Common myeloid progenitor, CD34-positive (primary cell): ENCODE measurements around the gene FBXL16.
A peak's percentile ranks its signal among the peaks of the same experiment; 100 is the strongest.

Experiments
- CTCF ChIA-PET: fragments of 350-600 bp; sonication (Branson Sonifier 250); formaldehyde crosslinking; loops from one replicate; lab custom pipeline; 2021; ENCODE audit warnings: antibody characterized with exemption; lab: Charles Lee
- POLR2A ChIA-PET: fragments of 350-600 bp; sonication (Branson Sonifier 250); formaldehyde crosslinking; loops from one replicate; lab custom pipeline; 2021; ENCODE audit warnings: antibody characterized with exemption; lab: Charles Lee
- DNase-seq, 3 donors: peaks; one replicate each; pipeline versions ENCODE4 v3.0.0 to v3.0.0-alpha.2; 2013
- H3K27ac ChIP-seq, 2 experiments: 1 replicate in 1 of 2; 2 replicates in 1 of 2; pipeline ENCODE4 v1.7.0; 2013; ENCODE audit warnings: inconsistent platforms in 2 of 2, low read length in 2 of 2, mild to moderate bottlenecking in 2 of 2, low read depth in 1 of 2, moderate library complexity in 1 of 2; ENCODE audit not compliant: severe bottlenecking in 2 of 2, insufficient read depth in 1 of 2, poor library complexity in 1 of 2
- H3K27me3 ChIP-seq, 5 experiments: replicated peaks in 2 of 5; 1 replicate in 3 of 5; 2 replicates in 2 of 5; pipeline versions ENCODE4 v1.6.1 to v1.7.0; 2013; ENCODE audit warnings: low read length in 4 of 5, mild to moderate bottlenecking in 2 of 5, moderate library complexity in 2 of 5, inconsistent platforms in 1 of 5; ENCODE audit not compliant: insufficient read depth in 5 of 5, control insufficient read depth in 4 of 5
- H3K36me3 ChIP-seq, 4 experiments: 1 replicate in 2 of 4; 2 replicates in 2 of 4; pipeline versions ENCODE4 v1.6.1 to v1.7.0; 2013; ENCODE audit warnings: low read length in 3 of 4, control low read depth in 1 of 4, mild to moderate bottlenecking in 1 of 4; ENCODE audit not compliant: control insufficient read depth in 4 of 4, insufficient read depth in 4 of 4
- H3K4me1 ChIP-seq, 4 experiments: 1 replicate in 3 of 4; 2 replicates in 1 of 4; pipeline versions ENCODE4 v1.6.1 to v1.7.1; 2013; ENCODE audit warnings: low read length in 3 of 4, mild to moderate bottlenecking in 3 of 4, control low read depth in 1 of 4, inconsistent platforms in 1 of 4, moderate library complexity in 1 of 4; ENCODE audit not compliant: control insufficient read depth in 4 of 4, insufficient read depth in 4 of 4; ENCODE audit errors: control extremely low read depth in 1 of 4
- H3K4me3 ChIP-seq, 7 experiments: 1 replicate in 4 of 7; 2 replicates in 3 of 7; pipeline versions ENCODE4 v1.5.1 to v1.7.0; 2013; ENCODE audit warnings: mild to moderate bottlenecking in 7 of 7, low read length in 6 of 7, moderate library complexity in 6 of 7, inconsistent platforms in 2 of 7, low read depth in 2 of 7, control low read depth in 1 of 7; ENCODE audit not compliant: insufficient read depth in 4 of 7, control insufficient read depth in 1 of 7; ENCODE audit errors: extremely low read depth in 1 of 7
- H3K9me3 ChIP-seq, 5 experiments: 1 replicate in 4 of 5; 2 replicates in 1 of 5; pipeline versions ENCODE4 v1.6.1 to v1.7.1; 2013; ENCODE audit warnings: low read length in 4 of 5, mild to moderate bottlenecking in 2 of 5, inconsistent platforms in 1 of 5, low read depth in 1 of 5, moderate library complexity in 1 of 5; ENCODE audit not compliant: control insufficient read depth in 4 of 5, insufficient read depth in 2 of 5; ENCODE audit errors: control extremely low read depth in 1 of 5
- WGBS: methylation state at CpG from one replicate; pipeline ENCODE4 v1.1.5; 2013; ENCODE audit not compliant: insufficient coverage; 5-methylcytosine and 5-hydroxymethylcytosine counted together

FBXL16 gene

DNA sequence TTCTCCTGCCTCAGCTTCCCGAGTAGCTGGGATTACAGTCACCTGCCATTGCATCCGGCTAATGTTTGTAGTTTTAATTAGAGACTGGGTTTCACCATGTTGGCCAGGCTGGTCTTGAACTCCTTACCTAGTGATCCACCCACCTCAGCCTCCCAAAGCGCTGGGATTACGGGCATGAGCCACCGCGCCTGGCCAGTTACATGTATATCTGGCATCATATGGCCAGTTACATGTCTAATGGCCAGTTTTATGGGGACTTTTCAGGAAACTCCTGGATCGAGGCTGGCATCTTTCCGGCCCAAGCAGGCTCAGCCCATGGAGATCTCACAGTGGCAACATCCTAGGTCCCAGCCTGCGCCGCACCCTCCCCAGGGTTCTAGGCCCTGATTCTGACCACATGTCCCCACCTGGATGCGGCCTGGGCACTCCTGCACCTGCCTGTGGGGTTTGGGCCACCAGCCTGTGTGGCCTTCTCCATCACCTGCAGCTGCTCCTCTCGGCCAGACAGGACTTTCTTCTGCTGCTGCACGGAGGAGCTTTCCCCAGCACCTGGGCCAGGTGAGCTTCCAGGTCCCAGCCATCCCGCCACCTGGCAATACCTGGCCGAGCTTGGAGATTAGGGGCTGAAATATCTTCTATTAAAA is 36.5 kb upstream of the FBXL16 start:
- H3K4me1 ChIP-seq: peaks cover 0 to 35% (median 31%) of the 10 kb centered on the region in 4 experiments
- peaks cover 0 to 7% (median 1%) of the 10 kb centered on the region in 4 experiments for H3K36me3 ChIP-seq
- H3K4me3 ChIP-seq: no peak overlapping the region
- DNase-seq: no peak
- ChIA-PET POLR2A (no interaction called here), CTCF (interaction anchor here (0.7 to 5.0 kb wide), 9 partner anchors 13 to 553 kb away, joined by 3 to 46 read pairs (median 4); no protein-coding TSS in a partner anchor)
- no peak overlapping the region for H3K27ac ChIP-seq
- 96% methylated on average over 14 of the region's 15 CpGs for WGBS
- H3K9me3 ChIP-seq: no peaks in the 10 kb centered on the region
- H3K27me3 ChIP-seq: no peaks in the 10 kb centered on the region

GRCh38 chr16:740764-741505 is 35.3 kb upstream of the FBXL16 start, which contains the start of gene CIAO3:
TSS of gene CIAO3 (minus strand) at chr16:740997. CDS start at chr16:740985, 12 bp downstream.
- Histone ChIP-seq H3K36me3 (peaks cover 0 to 18% (median 11%) of the 10 kb centered on the region in 4 experiments), H3K27ac (peak within 1 kb of the TSS; percentile 40 to 86), H3K4me1 (peaks cover 0 to 41% (median 34%) of the 10 kb centered on the region in 4 experiments), H3K4me3 (peak within 1 kb of the TSS; percentile 64 to 97 (median 87)), H3K27me3 (no peaks in the 10 kb centered on the region), H3K9me3 (no peaks in the 10 kb centered on the region)
- POLR2A ChIA-PET: interaction anchor here (1.5 kb wide), 1 partner anchor 14 kb away, joined by 4 read pairs; the partner anchor contains the start of genes CCDC78 and HAGHL
- CTCF ChIA-PET: interaction anchor here (0.6 to 2.1 kb wide), 13 partner anchors 10 to 554 kb away, joined by 3 to 6 read pairs (median 3); partner anchors contain the start of gene ANTKMT
- WGBS: under 1% methylated on average over 72 of the region's 79 CpGs
- peak; percentile 89 to 93 (median 93) for DNase-seq

GRCh38 chr16:740459-740763 is 34.8 kb upstream of the FBXL16 start:
- ChIA-PET CTCF (interaction anchor here (0.6 to 2.1 kb wide), 9 partner anchors 10 to 41 kb away, joined by 3 to 6 read pairs (median 3); partner anchors contain the start of gene ANTKMT), POLR2A (interaction anchor here (1.5 kb wide), 1 partner anchor 14 kb away, joined by 4 read pairs; the partner anchor contains the start of genes CCDC78 and HAGHL)
- WGBS: 0% methylated on average over 20 of the region's 22 CpGs
- Histone ChIP-seq H3K9me3 (no peaks in the 10 kb centered on the region), H3K27me3 (no peaks in the 10 kb centered on the region), H3K27ac (peak overlapping the region; percentile 40 to 86), H3K36me3 (peaks cover 0 to 23% (median 15%) of the 10 kb centered on the region in 4 experiments), H3K4me1 (peaks cover 0 to 41% (median 33%) of the 10 kb centered on the region in 4 experiments), H3K4me3 (peak overlapping the region; percentile 62 to 97 (median 87))
- no peak for DNase-seq

GRCh38 chr16:739560-740458 is 34.2 kb upstream of the FBXL16 start:
- H3K27ac ChIP-seq: peak overlapping the region; percentile 40 to 86

DNA sequence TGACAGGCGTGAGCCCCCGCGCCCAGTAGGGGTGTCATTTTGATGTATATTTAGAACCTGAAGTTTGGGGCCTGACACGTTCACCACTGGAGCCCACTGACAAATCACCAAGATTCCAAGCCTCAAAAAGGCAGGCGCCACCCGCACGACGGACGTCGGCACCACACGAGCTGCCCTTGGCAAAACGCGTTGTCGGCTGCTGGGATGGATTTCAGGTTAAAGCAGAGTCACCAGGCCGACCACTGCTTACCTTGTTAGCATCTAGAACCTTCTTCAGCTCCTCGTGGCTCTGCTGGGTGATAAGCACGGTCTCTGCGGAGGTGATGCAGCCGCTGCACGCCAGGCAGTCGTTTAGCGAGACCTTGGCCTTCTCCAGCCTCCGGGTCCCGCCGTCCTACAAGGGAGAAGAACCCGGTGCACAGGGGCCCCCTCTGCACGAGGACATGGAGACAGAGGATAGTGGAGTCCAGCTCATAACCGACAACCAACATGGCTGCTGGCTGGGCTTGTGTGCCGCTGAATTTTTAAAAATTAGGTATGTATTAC is 31.4 kb upstream of the FBXL16 start:
- H3K27ac ChIP-seq: peak overlapping the region in 1 of 2 experiments; percentile 64
- 93% methylated on average over 28 of the region's 29 CpGs for WGBS
- DNase-seq: no peak
- H3K27me3 ChIP-seq: no peaks in the 10 kb centered on the region
- H3K4me1 ChIP-seq: peaks cover 0 to 41% (median 33%) of the 10 kb centered on the region in 4 experiments
- ChIA-PET POLR2A (interaction anchor here (1.2 kb wide), 1 partner anchor 8 kb away, joined by 3 read pairs; no protein-coding TSS in a partner anchor), CTCF (interaction anchor here (1.0 to 1.6 kb wide), 4 partner anchors 16 to 25 kb away, joined by 3 to 4 read pairs (median 3); partner anchors contain the start of gene ANTKMT)
- H3K36me3 ChIP-seq: peaks cover 3 to 55% (median 42%) of the 10 kb centered on the region in 4 experiments
- no peaks in the 10 kb centered on the region for H3K9me3 ChIP-seq
- peak overlapping the region in 3 of 7 experiments; percentile 48 to 60 (median 48) for H3K4me3 ChIP-seq

More at GRCh38 chr16:739560-740458, 34.2 kb upstream of the FBXL16 start:
- ChIA-PET CTCF (interaction anchor here (0.6 to 2.1 kb wide), 10 partner anchors 11 to 42 kb away, joined by 3 to 6 read pairs (median 3); partner anchors contain the start of gene ANTKMT), POLR2A (interaction anchor here (1.5 kb wide), 1 partner anchor 13 kb away, joined by 4 read pairs; the partner anchor contains the start of genes CCDC78 and HAGHL)
- Histone ChIP-seq H3K4me1 (peaks cover 0 to 41% (median 33%) of the 10 kb centered on the region in 4 experiments), H3K36me3 (peaks cover 0 to 29% (median 19%) of the 10 kb centered on the region in 4 experiments), H3K27me3 (no peaks in the 10 kb centered on the region), H3K9me3 (no peaks in the 10 kb centered on the region), H3K4me3 (peak overlapping the region; percentile 62 to 97 (median 87))
- WGBS: 57% methylated on average over 38 of the region's 38 CpGs
- no peak for DNase-seq

DNA sequence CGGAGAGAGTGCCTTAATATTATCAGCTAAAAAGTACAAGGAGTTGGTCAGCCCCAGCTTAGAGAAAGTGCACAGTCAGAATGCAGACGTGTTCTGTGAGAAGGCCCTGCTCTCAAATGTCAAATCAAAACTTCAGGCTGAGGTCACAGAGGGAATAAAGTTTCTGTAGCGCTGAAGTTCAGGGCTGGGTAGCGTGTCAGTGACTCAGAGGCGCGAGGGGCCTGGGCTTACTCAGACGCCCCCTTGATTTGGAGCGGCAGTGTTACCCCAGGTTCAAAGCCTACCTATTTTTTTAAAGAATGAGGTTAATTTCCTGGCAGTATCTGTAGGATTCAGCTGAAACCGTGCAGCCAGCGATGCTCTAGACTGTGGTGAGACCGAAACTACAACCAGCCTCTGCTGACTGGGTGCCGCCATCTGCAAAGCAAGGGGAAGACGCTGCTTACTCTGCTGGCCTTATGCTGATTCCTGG is 30.4 kb upstream of the FBXL16 start:
- CTCF ChIA-PET: interaction anchor here (0.6 to 1.6 kb wide), 7 partner anchors 9 to 1412 kb away, joined by 3 to 5 read pairs (median 3); partner anchors contain the start of genes ANTKMT, CCDC78 and HAGHL
- Histone ChIP-seq H3K4me3 (no peak overlapping the region), H3K27me3 (no peaks in the 10 kb centered on the region), H3K9me3 (no peaks in the 10 kb centered on the region), H3K36me3 (peaks cover 3 to 59% (median 46%) of the 10 kb centered on the region in 4 experiments), H3K27ac (peak overlapping the region in 1 of 2 experiments; percentile 73), H3K4me1 (peaks cover 0 to 38% (median 29%) of the 10 kb centered on the region in 4 experiments)
- WGBS: 98% methylated on average over 13 of the region's 13 CpGs
- POLR2A ChIA-PET: no interaction called here
- DNase-seq: no peak
